ENCODE data around the gene PLCB1. TPM values are rescaled to one million over a fixed set of nuclear protein-coding genes. Genes with fewer than 3 reads are reported as not detected.
"Not testable (repeated sequence)": the region's sequence is repeated elsewhere in the genome, so short reads cannot be mapped to it uniquely, and the experiment has no call there.

Gene PLCB1
- total RNA-seq, 2 experiments from 2014 or later, result 1.0 to 1.2 TPM

GRCh38 chr20:8583012-8583565, 451.0 kb downstream of the PLCB1 start:
- H3K9me3 Mint-ChIP-seq, result peaks cover 2% of the 10 kb centered on the region
- DNase-seq, result no peak
- H3K27me3 Mint-ChIP-seq, result no peaks in the 10 kb centered on the region
- ChIA-PET POLR2A (no interaction called here), CTCF (no interaction called here)
- H3K27ac Mint-ChIP-seq, result no peak overlapping the region
- H3K4me3 Mint-ChIP-seq, result no peak overlapping the region
- H3K36me3 Mint-ChIP-seq (ENCODE audit: low read depth), result no peaks in the 10 kb centered on the region
- no peaks in the 10 kb centered on the region for H3K4me1 Mint-ChIP-seq

GRCh38 chr20:8583566-8584043, 451.5 kb downstream of the PLCB1 start:
- Mint-ChIP-seq H3K27me3 (no peaks in the 10 kb centered on the region), H3K36me3 (ENCODE audit: low read depth) (no peaks in the 10 kb centered on the region), H3K4me3 (no peak overlapping the region), H3K4me1 (no peaks in the 10 kb centered on the region), H3K27ac (no peak overlapping the region), H3K9me3 (peaks cover 2% of the 10 kb centered on the region)
- no peak for DNase-seq
- ChIA-PET CTCF (no interaction called here), POLR2A (no interaction called here)

- H3K27me3 Mint-ChIP-seq, result no peaks in the 10 kb centered on the region
- H3K36me3 Mint-ChIP-seq (ENCODE audit: low read depth), result no peaks in the 10 kb centered on the region
- no peak overlapping the region for H3K27ac Mint-ChIP-seq
- POLR2A ChIA-PET, result no interaction called here
- no peaks in the 10 kb centered on the region for H3K4me1 Mint-ChIP-seq
- DNase-seq, result no peak
- peaks cover 2% of the 10 kb centered on the region for H3K9me3 Mint-ChIP-seq
- CTCF ChIA-PET, result no interaction called here
- H3K4me3 Mint-ChIP-seq, result no peak overlapping the region
These were observed 455.2 kb downstream of the PLCB1 start for GRCh38 chr20:8587251-8587650.

GRCh38 chr20:8587810-8588209, 455.7 kb downstream of the PLCB1 start:
- Mint-ChIP-seq H3K4me3 (no peak overlapping the region), H3K36me3 (ENCODE audit: low read depth) (no peaks in the 10 kb centered on the region), H3K27me3 (no peaks in the 10 kb centered on the region), H3K4me1 (no peaks in the 10 kb centered on the region), H3K9me3 (no peaks in the 10 kb centered on the region), H3K27ac (no peak overlapping the region)
- DNase-seq, result no peak
- ChIA-PET CTCF (no interaction called here), POLR2A (no interaction called here)

GRCh38 chr20:8589956-8590355, 457.9 kb downstream of the PLCB1 start:
- no peak overlapping the region for H3K27ac Mint-ChIP-seq
- ChIA-PET POLR2A (interaction anchor here (1.0 kb wide), 1 partner anchor 58 kb away, joined by 3 read pairs; no protein-coding TSS in a partner anchor), CTCF (no interaction called here)
- no peaks in the 10 kb centered on the region for H3K4me1 Mint-ChIP-seq
- H3K27me3 Mint-ChIP-seq, result no peaks in the 10 kb centered on the region
- H3K36me3 Mint-ChIP-seq (ENCODE audit: low read depth), result no peaks in the 10 kb centered on the region
- no peaks in the 10 kb centered on the region for H3K9me3 Mint-ChIP-seq
- no peak overlapping the region for H3K4me3 Mint-ChIP-seq
- no peak for DNase-seq

- DNase-seq; H3K4me3 Mint-ChIP-seq; H3K9me3 Mint-ChIP-seq; H3K36me3 Mint-ChIP-seq (ENCODE audit: low read depth); CTCF ChIA-PET; H3K27ac Mint-ChIP-seq; H3K27me3 Mint-ChIP-seq; POLR2A ChIA-PET: not testable (repeated sequence)
- H3K4me1 Mint-ChIP-seq, result peaks cover 13% of the 10 kb centered on the region
These were observed 469.0 kb downstream of the PLCB1 start for GRCh38 chr20:8600910-8601541.

- Mint-ChIP-seq H3K4me3 (no peak overlapping the region), H3K9me3 (no peaks in the 10 kb centered on the region), H3K4me1 (peaks cover 13% of the 10 kb centered on the region), H3K36me3 (ENCODE audit: low read depth) (no peaks in the 10 kb centered on the region), H3K27me3 (no peaks in the 10 kb centered on the region), H3K27ac (no peak overlapping the region)
- no peak for DNase-seq
- POLR2A ChIA-PET, result no interaction called here
- CTCF ChIA-PET, result no interaction called here
These were observed 469.5 kb downstream of the PLCB1 start for GRCh38 chr20:8601542-8601912.

GRCh38 chr20:8602389-8603116, 470.5 kb downstream of the PLCB1 start:
- Mint-ChIP-seq H3K4me3 (peak overlapping the region; percentile 69), H3K4me1 (peaks cover 13% of the 10 kb centered on the region)

GRCh38 chr20:8608470-8608869, 476.4 kb downstream of the PLCB1 start:
- no peak overlapping the region for H3K27ac Mint-ChIP-seq
- no peaks in the 10 kb centered on the region for H3K36me3 Mint-ChIP-seq (ENCODE audit: low read depth)
- H3K9me3 Mint-ChIP-seq, result no peaks in the 10 kb centered on the region
- H3K4me3 Mint-ChIP-seq, result no peak overlapping the region
- H3K27me3 Mint-ChIP-seq, result no peaks in the 10 kb centered on the region
- DNase-seq, result no peak
- ChIA-PET CTCF (no interaction called here), POLR2A (no interaction called here)
- no peaks in the 10 kb centered on the region for H3K4me1 Mint-ChIP-seq

More at GRCh38 chr20:8602389-8603116, 470.5 kb downstream of the PLCB1 start:
- H3K36me3 Mint-ChIP-seq (ENCODE audit: low read depth), result no peaks in the 10 kb centered on the region
- DNase-seq, result no peak
- H3K9me3 Mint-ChIP-seq, result no peaks in the 10 kb centered on the region
- peak overlapping the region; percentile 89 for H3K27ac Mint-ChIP-seq
- no peaks in the 10 kb centered on the region for H3K27me3 Mint-ChIP-seq
- ChIA-PET POLR2A (no interaction called here), CTCF (no interaction called here)

- CTCF ChIA-PET, result no interaction called here
- no peak overlapping the region for H3K4me3 Mint-ChIP-seq
- POLR2A ChIA-PET, result no interaction called here
These were observed 484.7 kb downstream of the PLCB1 start for GRCh38 chr20:8616792-8617191.

GRCh38 chr20:8621001-8621400, 488.9 kb downstream of the PLCB1 start:
- Mint-ChIP-seq H3K36me3 (ENCODE audit: low read depth) (no peaks in the 10 kb centered on the region), H3K27me3 (no peaks in the 10 kb centered on the region), H3K27ac (no peak overlapping the region), H3K9me3 (no peaks in the 10 kb centered on the region), H3K4me1 (no peaks in the 10 kb centered on the region), H3K4me3 (no peak overlapping the region)
- CTCF ChIA-PET, result interaction anchor here (0.7 kb wide), 1 partner anchor 322 kb away, joined by 4 read pairs; no protein-coding TSS in a partner anchor
- DNase-seq, result no peak
- POLR2A ChIA-PET, result interaction anchor here (0.5 kb wide), 1 partner anchor 1747 kb away, joined by 3 read pairs; no protein-coding TSS in a partner anchor

More at GRCh38 chr20:8616792-8617191, 484.7 kb downstream of the PLCB1 start:
- no peaks in the 10 kb centered on the region for H3K4me1 Mint-ChIP-seq
- no peaks in the 10 kb centered on the region for H3K9me3 Mint-ChIP-seq
- no peaks in the 10 kb centered on the region for H3K27me3 Mint-ChIP-seq
- no peaks in the 10 kb centered on the region for H3K36me3 Mint-ChIP-seq (ENCODE audit: low read depth)
- no peak for DNase-seq
- H3K27ac Mint-ChIP-seq, result no peak overlapping the region

- no peaks in the 10 kb centered on the region for H3K4me1 Mint-ChIP-seq
- ChIA-PET CTCF (no interaction called here), POLR2A (no interaction called here)
- no peak overlapping the region for H3K27ac Mint-ChIP-seq
- H3K4me3 Mint-ChIP-seq, result no peak overlapping the region
- H3K9me3 Mint-ChIP-seq, result no peaks in the 10 kb centered on the region
- no peaks in the 10 kb centered on the region for H3K27me3 Mint-ChIP-seq
- no peak for DNase-seq
- H3K36me3 Mint-ChIP-seq (ENCODE audit: low read depth), result no peaks in the 10 kb centered on the region
These were observed 492.0 kb downstream of the PLCB1 start for GRCh38 chr20:8624046-8624445.

GRCh38 chr20:8624616-8625015, 492.6 kb downstream of the PLCB1 start:
- DNase-seq, result no peak
- POLR2A ChIA-PET, result no interaction called here
- Mint-ChIP-seq H3K36me3 (ENCODE audit: low read depth) (no peaks in the 10 kb centered on the region), H3K9me3 (no peaks in the 10 kb centered on the region), H3K27me3 (no peaks in the 10 kb centered on the region), H3K4me1 (no peaks in the 10 kb centered on the region), H3K27ac (no peak overlapping the region), H3K4me3 (no peak overlapping the region)
- CTCF ChIA-PET, result no interaction called here
